Neutrophil (primary cell): ENCODE results near the gene MLLT3.

Source experiments
- H3K27ac ChIP-seq: fragments of 200-600 bp; sonication (generic); 2 replicates; pipeline ENCODE4 v1.5.1; 2016; ENCODE audit warnings: mild to moderate bottlenecking, moderate library complexity
- H3K27me3 ChIP-seq: fragments of 200-600 bp; sonication (generic); 2 replicates; pipeline ENCODE4 v1.6.0; 2016; ENCODE audit warnings: mild to moderate bottlenecking
- H3K36me3 ChIP-seq: fragments of 200-600 bp; sonication (generic); 2 replicates; pipeline ENCODE4 v1.5.1; 2017
- H3K4me1 ChIP-seq, 2 experiments: fragments of 200-600 bp in 1 of 2; sonication (generic) in 1 of 2; 1 replicate in 1 of 2; 2 replicates in 1 of 2; pipeline versions ENCODE4 v1.5.1 to v1.6.1; 2013 to 2016; ENCODE audit warnings: low read depth in 1 of 2, low read length in 1 of 2, mild to moderate bottlenecking in 1 of 2, moderate library complexity in 1 of 2; ENCODE audit not compliant: control insufficient read depth in 1 of 2, insufficient read depth in 1 of 2
- H3K4me3 ChIP-seq, 2 experiments: fragments of 200-600 bp in 1 of 2; sonication (generic) in 1 of 2; 1 replicate in 1 of 2; 2 replicates in 1 of 2; pipeline ENCODE4 v1.5.1; 2013 to 2016; ENCODE audit warnings: low read depth in 1 of 2, low read length in 1 of 2, mild to moderate bottlenecking in 1 of 2, moderate library complexity in 1 of 2
- H3K9me3 ChIP-seq: fragments of 200-600 bp; sonication (generic); 2 replicates; pipeline ENCODE4 v1.5.1; 2016
- TF ChIP-seq, protein P1 (sequence below): fragments of 200-600 bp; sonication (generic); IDR thresholded peaks from 2 replicates; pipeline ENCODE4 v1.5.1; 2016; ENCODE audit warnings: antibody characterized with exemption

MLLT3 gene

DNA sequence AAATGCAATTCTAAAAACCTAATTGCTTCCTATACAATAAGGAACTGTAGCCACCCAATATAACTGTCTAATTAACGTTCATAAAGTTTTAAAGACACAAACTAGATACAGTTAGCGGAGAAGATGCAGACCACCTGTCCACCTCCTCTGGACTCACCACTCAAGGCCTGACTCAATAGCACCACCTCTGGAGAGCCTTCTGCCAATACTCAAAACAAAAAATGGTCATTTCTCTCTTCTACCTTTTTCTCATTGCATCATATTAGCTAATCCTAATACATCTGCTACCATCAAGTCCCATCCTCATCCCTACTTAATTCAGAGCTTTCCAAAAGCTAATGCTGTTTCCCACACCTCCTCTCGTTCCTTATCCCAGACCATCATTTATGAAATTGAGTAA, 159.9 kb downstream of the MLLT3 start:
- no peak overlapping the region for H3K27ac ChIP-seq
- no peaks in the 10 kb centered on the region for H3K36me3 ChIP-seq
- H3K4me3 ChIP-seq = no peak overlapping the region
- H3K9me3 ChIP-seq = no peaks in the 10 kb centered on the region
- H3K4me1 ChIP-seq = no peaks in the 10 kb centered on the region
- H3K27me3 ChIP-seq = no peaks in the 10 kb centered on the region
- TF ChIP-seq, protein P1, sequence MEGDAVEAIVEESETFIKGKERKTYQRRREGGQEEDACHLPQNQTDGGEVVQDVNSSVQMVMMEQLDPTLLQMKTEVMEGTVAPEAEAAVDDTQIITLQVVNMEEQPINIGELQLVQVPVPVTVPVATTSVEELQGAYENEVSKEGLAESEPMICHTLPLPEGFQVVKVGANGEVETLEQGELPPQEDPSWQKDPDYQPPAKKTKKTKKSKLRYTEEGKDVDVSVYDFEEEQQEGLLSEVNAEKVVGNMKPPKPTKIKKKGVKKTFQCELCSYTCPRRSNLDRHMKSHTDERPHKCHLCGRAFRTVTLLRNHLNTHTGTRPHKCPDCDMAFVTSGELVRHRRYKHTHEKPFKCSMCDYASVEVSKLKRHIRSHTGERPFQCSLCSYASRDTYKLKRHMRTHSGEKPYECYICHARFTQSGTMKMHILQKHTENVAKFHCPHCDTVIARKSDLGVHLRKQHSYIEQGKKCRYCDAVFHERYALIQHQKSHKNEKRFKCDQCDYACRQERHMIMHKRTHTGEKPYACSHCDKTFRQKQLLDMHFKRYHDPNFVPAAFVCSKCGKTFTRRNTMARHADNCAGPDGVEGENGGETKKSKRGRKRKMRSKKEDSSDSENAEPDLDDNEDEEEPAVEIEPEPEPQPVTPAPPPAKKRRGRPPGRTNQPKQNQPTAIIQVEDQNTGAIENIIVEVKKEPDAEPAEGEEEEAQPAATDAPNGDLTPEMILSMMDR = no peak

- H3K4me1 ChIP-seq = no peaks in the 10 kb centered on the region
- H3K27ac ChIP-seq = no peak overlapping the region
- TF ChIP-seq, protein P1 = no peak
- no peak overlapping the region for H3K4me3 ChIP-seq
- H3K27me3 ChIP-seq = no peaks in the 10 kb centered on the region
- no peaks in the 10 kb centered on the region for H3K9me3 ChIP-seq
- no peaks in the 10 kb centered on the region for H3K36me3 ChIP-seq
These were observed 175.0 kb downstream of the MLLT3 start for GRCh38 chr9:20447291-20447690.

GRCh38 chr9:20446248-20446647, 176.1 kb downstream of the MLLT3 start:
- peaks cover 1% of the 10 kb centered on the region for H3K27me3 ChIP-seq
- H3K4me1 ChIP-seq = no peaks in the 10 kb centered on the region
- H3K27ac ChIP-seq = no peak overlapping the region
- H3K36me3 ChIP-seq = no peaks in the 10 kb centered on the region
- no peaks in the 10 kb centered on the region for H3K9me3 ChIP-seq
- no peak overlapping the region for H3K4me3 ChIP-seq
- TF ChIP-seq, protein P1 = no peak

GRCh38 chr9:20442461-20443319, 179.6 kb downstream of the MLLT3 start:
- Histone ChIP-seq H3K27me3 (peaks cover 8% of the 10 kb centered on the region), H3K36me3 (no peaks in the 10 kb centered on the region), H3K27ac (no peak overlapping the region), H3K4me1 (no peaks in the 10 kb centered on the region), H3K9me3 (no peaks in the 10 kb centered on the region), H3K4me3 (no peak overlapping the region)
- TF ChIP-seq, protein P1 = no peak

- Histone ChIP-seq H3K27ac (no peak overlapping the region), H3K4me3 (no peak overlapping the region), H3K9me3 (no peaks in the 10 kb centered on the region), H3K36me3 (no peaks in the 10 kb centered on the region), H3K27me3 (peaks cover 8% of the 10 kb centered on the region), H3K4me1 (no peaks in the 10 kb centered on the region)
- TF ChIP-seq, protein P1 = no peak
These were observed 180.4 kb downstream of the MLLT3 start for GRCh38 chr9:20441711-20442423.
